Endothelial cell of coronary artery (primary cell): ENCODE data around the gene CCT6A. TPM values are rescaled to one million over a fixed set of nuclear protein-coding genes. Genes with fewer than 3 reads are reported as not detected.

ENCODE experiments used
- total RNA-seq: library from RNA; depleted of rRNA; stranded (reverse); fragments of >200 nt; gene quantifications from 2 replicates; pipeline ENCODE4 v1.2.3, GENCODE V29; 2014

The CCT6A gene
- 275 and 339 TPM in 2 replicates for total RNA-seq

GRCh38 chr7:56051339-56052191 lies at the start of gene CCT6A, which contains the start of gene PSPH:
CCT6A (plus strand) TSS chr7:56051765; CDS start chr7:56051849, 84 bp downstream.
PSPH (minus strand) TSS chr7:56051444; CDS start chr7:56021212, 30,232 bp downstream.

GRCh38 chr7:56063882-56064625 lies 12.5 kb downstream of the CCT6A start, which contains the start of gene SUMF2:
SUMF2 (plus strand) TSS chr7:56064286; CDS start chr7:56064312, 26 bp downstream.

GRCh38 chr7:56092789-56093531 lies 41.4 kb downstream of the CCT6A start, which contains the start of gene PHKG1:
PHKG1 (minus strand) TSS chr7:56092952; CDS start chr7:56088941, 4,011 bp downstream.

GRCh38 chr7:56106108-56107073 lies 54.8 kb downstream of the CCT6A start, which contains the start of gene CHCHD2:
CHCHD2 (minus strand) TSS chr7:56106476; CDS start chr7:56106413, 63 bp downstream.

Other genes starting within 250 kb of the CCT6A start
- gene SEPTIN14, start 189.0 kb upstream of the CCT6A start, total RNA-seq = not detected in 2 replicates
- 2.6 and 3.9 TPM in 2 replicates for gene ZNF713, start 164.3 kb upstream of the CCT6A start, total RNA-seq
- gene MRPS17, start 99.9 kb upstream of the CCT6A start, total RNA-seq = 20.4 and 26.9 TPM in 2 replicates
- gene NIPSNAP2, start 87.2 kb upstream of the CCT6A start, total RNA-seq = 34.8 TPM in 2 replicates
- gene PSPH, start 321 bp upstream of the CCT6A start, total RNA-seq = 32.0 and 56.0 TPM in 2 replicates
- 130 and 140 TPM in 2 replicates for gene SUMF2, start 12.5 kb downstream of the CCT6A start, total RNA-seq
- gene PHKG1, start 41.2 kb downstream of the CCT6A start, total RNA-seq = 0.19 and 0.36 TPM in 2 replicates
- 302 and 354 TPM in 2 replicates for gene CHCHD2, start 54.7 kb downstream of the CCT6A start, total RNA-seq
- gene NUPR2, start 64.7 kb downstream of the CCT6A start, total RNA-seq = not detected in 2 replicates